Mesendoderm (in vitro differentiated cells): ENCODE measurements around the gene NHSL2.
A peak's percentile ranks its signal among the peaks of the same experiment; 100 is the strongest.

Experiments used
- DNase-seq: peaks from one replicate; pipeline ENCODE4 v3.0.0; 2013
- H2AK5ac ChIP-seq: 2 replicates; pipeline ENCODE4 v1.6.1; 2013; ENCODE audit warnings: low read length, inconsistent platforms
- H2BK120ac ChIP-seq: 2 replicates; pipeline ENCODE4 v1.6.1; 2013; ENCODE audit warnings: low read depth, mild to moderate bottlenecking, low read length, moderate library complexity, mixed read lengths
- H2BK15ac ChIP-seq: replicated peaks from 2 replicates; pipeline ENCODE4 v1.6.1; 2013; ENCODE audit warnings: low read depth, mild to moderate bottlenecking, moderate library complexity
- H2BK5ac ChIP-seq: 2 replicates; pipeline ENCODE4 v1.6.1; 2013; ENCODE audit warnings: low read length, inconsistent platforms
- H3K18ac ChIP-seq: 2 replicates; pipeline ENCODE4 v1.6.1; 2013; ENCODE audit warnings: mild to moderate bottlenecking, low read length, mixed read lengths
- H3K23ac ChIP-seq: one replicate; pipeline ENCODE4 v1.6.1; 2013; ENCODE audit warnings: low read length
- H3K27ac ChIP-seq: 2 replicates; pipeline ENCODE4 v1.5.1; 2013; ENCODE audit warnings: low read depth, mild to moderate bottlenecking, inconsistent platforms, low read length, moderate library complexity
- H3K27me3 ChIP-seq: 2 replicates; pipeline ENCODE4 v1.6.1; 2013; ENCODE audit warnings: low read length, control low read depth, mild to moderate bottlenecking, inconsistent platforms; ENCODE audit not compliant: insufficient read depth, poor library complexity
- H3K36me3 ChIP-seq: 2 replicates; pipeline ENCODE4 v1.6.1; 2013; ENCODE audit warnings: low read length, inconsistent platforms; ENCODE audit not compliant: control insufficient read depth, insufficient read depth
- H3K4ac ChIP-seq: one replicate; pipeline ENCODE4 v1.6.1; 2013; ENCODE audit warnings: low read depth, mild to moderate bottlenecking, low read length, moderate library complexity
- H3K4me1 ChIP-seq: 2 replicates; pipeline ENCODE4 v1.6.1; 2013; ENCODE audit warnings: low read depth, low read length, inconsistent platforms; ENCODE audit not compliant: control insufficient read depth
- H3K4me2 ChIP-seq: 2 replicates; pipeline ENCODE4 v1.6.1; 2013; ENCODE audit warnings: low read length
- H3K4me3 ChIP-seq: 2 replicates; pipeline ENCODE4 v1.5.1; 2013; ENCODE audit warnings: mild to moderate bottlenecking, low read length
- H3K56ac ChIP-seq: one replicate; pipeline ENCODE4 v1.6.1; 2013; ENCODE audit warnings: low read length
- H3K79me1 ChIP-seq: 2 replicates; pipeline ENCODE4 v1.6.1; 2013; ENCODE audit warnings: low read length, inconsistent platforms
- H3K79me2 ChIP-seq: 2 replicates; pipeline ENCODE4 v1.6.1; 2013; ENCODE audit warnings: mild to moderate bottlenecking, low read length; ENCODE audit not compliant: control insufficient read depth, insufficient read depth
- H3K9ac ChIP-seq: 2 replicates; pipeline ENCODE4 v1.6.1; 2013; ENCODE audit warnings: low read length, inconsistent platforms
- H4K5ac ChIP-seq: one replicate; pipeline ENCODE4 v1.6.1; 2013; ENCODE audit warnings: low read length
- H4K8ac ChIP-seq: one replicate; pipeline ENCODE4 v1.6.1; 2013; ENCODE audit warnings: low read depth, mild to moderate bottlenecking, control low read depth, low read length, moderate library complexity
- WGBS: extraction: QIAGEN DNeasy Blood & Tissue Kit; methylation state at CpG from one replicate; pipeline ENCODE4 v1.1.7; 2013; ENCODE audit warnings: low lambda C conversion rate, missing lambda C conversion rate; ENCODE audit not compliant: insufficient coverage; ENCODE audit errors: extremely low coverage; 5-methylcytosine and 5-hydroxymethylcytosine counted together

Gene NHSL2

GRCh38 chrX:72094894-72095293 lies 184.2 kb downstream of the NHSL2 start:
- Histone ChIP-seq H3K27me3 (no peaks in the 10 kb centered on the region), H2BK120ac (no peak overlapping the region), H3K79me1 (no peaks in the 10 kb centered on the region), H2BK5ac (no peak overlapping the region), H3K23ac (no peak overlapping the region), H3K18ac (no peak overlapping the region), H3K27ac (no peak overlapping the region), H4K8ac (no peak overlapping the region), H3K79me2 (no peaks in the 10 kb centered on the region), H3K4me1 (peaks cover 2% of the 10 kb centered on the region), H2AK5ac (no peak overlapping the region), H3K4ac (no peak overlapping the region), H4K5ac (no peak overlapping the region), H3K36me3 (no peaks in the 10 kb centered on the region), H2BK15ac (no peak overlapping the region), H3K4me2 (no peak overlapping the region), H3K56ac (no peak overlapping the region), H3K9ac (no peak overlapping the region), H3K4me3 (no peak overlapping the region)
- no CpG with 5 or more reads among the region's 4 CpGs for WGBS
- peak; percentile 94 for DNase-seq

- Histone ChIP-seq H3K9ac (no peak overlapping the region), H3K23ac (no peak overlapping the region), H3K4me2 (no peak overlapping the region), H3K4ac (no peak overlapping the region), H2BK15ac (no peak overlapping the region), H2BK120ac (no peak overlapping the region), H3K4me3 (no peak overlapping the region), H3K79me1 (no peaks in the 10 kb centered on the region), H2BK5ac (no peak overlapping the region), H3K36me3 (no peaks in the 10 kb centered on the region), H3K18ac (no peak overlapping the region), H3K27ac (no peak overlapping the region), H4K5ac (no peak overlapping the region), H3K56ac (no peak overlapping the region), H3K27me3 (no peaks in the 10 kb centered on the region), H2AK5ac (no peak overlapping the region), H3K4me1 (peaks cover 2% of the 10 kb centered on the region), H3K79me2 (no peaks in the 10 kb centered on the region), H4K8ac (no peak overlapping the region)
- WGBS: no CpG with 5 or more reads among the region's 2 CpGs
- no peak for DNase-seq
Observed at GRCh38 chrX:72095370-72095769, 184.7 kb downstream of the NHSL2 start.

DNA sequence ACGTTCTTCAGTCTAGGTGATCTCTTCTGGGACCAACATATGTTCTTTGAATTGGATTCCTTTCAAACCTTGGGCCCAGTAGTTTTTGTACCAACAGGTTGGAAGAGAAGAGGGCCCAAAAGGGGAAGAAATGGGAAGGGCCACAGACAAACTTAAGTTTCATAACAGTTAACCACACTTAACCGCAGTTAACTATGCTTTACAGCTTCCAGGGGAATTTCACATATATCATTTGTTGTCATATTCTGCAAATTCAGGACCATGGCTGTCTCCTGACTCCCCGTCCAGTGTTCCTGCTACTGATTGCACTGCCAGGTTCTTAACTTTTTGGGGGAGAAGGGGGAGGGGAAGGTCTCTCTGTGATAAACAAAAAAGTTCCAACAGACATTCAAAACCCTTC lies 186.5 kb downstream of the NHSL2 start:
- no peak overlapping the region for H4K5ac ChIP-seq
- H3K9ac ChIP-seq: no peak overlapping the region
- no peak overlapping the region for H2BK5ac ChIP-seq
- no peak overlapping the region for H4K8ac ChIP-seq
- no peaks in the 10 kb centered on the region for H3K79me1 ChIP-seq
- H3K4me2 ChIP-seq: no peak overlapping the region
- H3K18ac ChIP-seq: no peak overlapping the region
- WGBS: no CpG with 5 or more reads among the region's 3 CpGs
- H3K27me3 ChIP-seq: no peaks in the 10 kb centered on the region
- H2BK15ac ChIP-seq: no peak overlapping the region
- H3K23ac ChIP-seq: no peak overlapping the region
- no peak overlapping the region for H2BK120ac ChIP-seq
- no peak overlapping the region for H2AK5ac ChIP-seq
- H3K4me3 ChIP-seq: no peak overlapping the region
- H3K79me2 ChIP-seq: no peaks in the 10 kb centered on the region
- no peak overlapping the region for H3K4ac ChIP-seq
- H3K56ac ChIP-seq: no peak overlapping the region
- no peaks in the 10 kb centered on the region for H3K36me3 ChIP-seq
- H3K4me1 ChIP-seq: peaks cover 4% of the 10 kb centered on the region
- H3K27ac ChIP-seq: no peak overlapping the region
- DNase-seq: no peak

GRCh38 chrX:72100051-72100755 lies 189.6 kb downstream of the NHSL2 start:
- H3K4me2 ChIP-seq: no peak overlapping the region
- H4K5ac ChIP-seq: no peak overlapping the region
- H3K79me2 ChIP-seq: no peaks in the 10 kb centered on the region
- no peak for DNase-seq
- no peaks in the 10 kb centered on the region for H3K36me3 ChIP-seq
- no CpG with 5 or more reads among the region's 13 CpGs for WGBS
- H3K4ac ChIP-seq: no peak overlapping the region
- H4K8ac ChIP-seq: no peak overlapping the region
- no peaks in the 10 kb centered on the region for H3K79me1 ChIP-seq
- no peak overlapping the region for H3K18ac ChIP-seq
- H3K27ac ChIP-seq: no peak overlapping the region
- no peak overlapping the region for H3K23ac ChIP-seq
- H3K9ac ChIP-seq: no peak overlapping the region
- H3K4me1 ChIP-seq: peaks cover 2% of the 10 kb centered on the region
- no peak overlapping the region for H2BK120ac ChIP-seq
- no peak overlapping the region for H3K56ac ChIP-seq
- no peaks in the 10 kb centered on the region for H3K27me3 ChIP-seq
- H2BK15ac ChIP-seq: no peak overlapping the region
- no peak overlapping the region for H3K4me3 ChIP-seq
- no peak overlapping the region for H2BK5ac ChIP-seq
- no peak overlapping the region for H2AK5ac ChIP-seq

- no peak overlapping the region for H3K4me3 ChIP-seq
- no peak overlapping the region for H3K4ac ChIP-seq
- H3K4me2 ChIP-seq: no peak overlapping the region
- peaks cover 2% of the 10 kb centered on the region for H3K4me1 ChIP-seq
- no CpG with 5 or more reads among the region's 9 CpGs for WGBS
- H2BK5ac ChIP-seq: no peak overlapping the region
- no peak overlapping the region for H3K23ac ChIP-seq
- H3K27me3 ChIP-seq: no peaks in the 10 kb centered on the region
- no peak overlapping the region for H2BK120ac ChIP-seq
- DNase-seq: no peak
- no peaks in the 10 kb centered on the region for H3K79me2 ChIP-seq
- no peak overlapping the region for H3K56ac ChIP-seq
- no peak overlapping the region for H2AK5ac ChIP-seq
- H4K5ac ChIP-seq: no peak overlapping the region
- no peak overlapping the region for H3K18ac ChIP-seq
- no peak overlapping the region for H2BK15ac ChIP-seq
- H4K8ac ChIP-seq: no peak overlapping the region
- H3K9ac ChIP-seq: no peak overlapping the region
- no peaks in the 10 kb centered on the region for H3K36me3 ChIP-seq
- no peak overlapping the region for H3K27ac ChIP-seq
- H3K79me1 ChIP-seq: no peaks in the 10 kb centered on the region
Observed at GRCh38 chrX:72100824-72101351, 190.2 kb downstream of the NHSL2 start.

DNA sequence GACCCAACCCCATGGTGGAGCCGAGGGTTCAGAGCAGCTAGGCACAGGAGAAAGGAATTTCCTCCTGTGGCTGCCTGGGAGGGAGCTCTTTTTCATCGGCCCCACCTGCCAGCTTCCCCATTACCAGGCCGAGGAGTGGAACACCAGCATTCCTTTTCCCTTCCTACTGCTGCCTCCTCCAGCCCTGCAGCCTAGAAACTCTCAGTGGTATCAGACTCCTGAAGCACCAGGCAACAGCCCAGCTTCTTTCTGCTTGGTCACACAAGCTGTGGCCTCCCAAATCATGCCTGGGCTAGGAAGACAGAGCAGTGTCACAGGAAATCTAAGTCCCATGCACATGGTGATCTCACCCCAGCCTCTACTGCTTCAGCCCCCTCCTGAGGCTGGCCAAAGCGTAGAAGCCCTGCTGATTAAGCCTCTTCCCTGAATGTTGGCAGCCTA lies 191.0 kb downstream of the NHSL2 start:
- Histone ChIP-seq H3K4me2 (no peak overlapping the region), H3K36me3 (no peaks in the 10 kb centered on the region), H3K27me3 (no peaks in the 10 kb centered on the region), H3K4me1 (peaks cover 2% of the 10 kb centered on the region), H3K56ac (no peak overlapping the region), H3K18ac (no peak overlapping the region), H4K8ac (no peak overlapping the region), H3K23ac (no peak overlapping the region), H3K27ac (no peak overlapping the region), H3K79me2 (no peaks in the 10 kb centered on the region), H2BK15ac (no peak overlapping the region), H3K79me1 (no peaks in the 10 kb centered on the region), H2BK5ac (no peak overlapping the region), H3K4ac (no peak overlapping the region), H4K5ac (no peak overlapping the region), H3K4me3 (no peak overlapping the region), H3K9ac (no peak overlapping the region), H2AK5ac (no peak overlapping the region), H2BK120ac (no peak overlapping the region)
- DNase-seq: peak; percentile 69
- WGBS: no CpG with 5 or more reads among the region's 4 CpGs
